ENCODE data around the gene COL26A1. TPM values are rescaled to one million over a fixed set of nuclear protein-coding genes. Genes with fewer than 3 reads are reported as not detected.

COL26A1 gene
- total RNA-seq, 1 experiment from 2014 or later: 0.43 TPM

DNA sequence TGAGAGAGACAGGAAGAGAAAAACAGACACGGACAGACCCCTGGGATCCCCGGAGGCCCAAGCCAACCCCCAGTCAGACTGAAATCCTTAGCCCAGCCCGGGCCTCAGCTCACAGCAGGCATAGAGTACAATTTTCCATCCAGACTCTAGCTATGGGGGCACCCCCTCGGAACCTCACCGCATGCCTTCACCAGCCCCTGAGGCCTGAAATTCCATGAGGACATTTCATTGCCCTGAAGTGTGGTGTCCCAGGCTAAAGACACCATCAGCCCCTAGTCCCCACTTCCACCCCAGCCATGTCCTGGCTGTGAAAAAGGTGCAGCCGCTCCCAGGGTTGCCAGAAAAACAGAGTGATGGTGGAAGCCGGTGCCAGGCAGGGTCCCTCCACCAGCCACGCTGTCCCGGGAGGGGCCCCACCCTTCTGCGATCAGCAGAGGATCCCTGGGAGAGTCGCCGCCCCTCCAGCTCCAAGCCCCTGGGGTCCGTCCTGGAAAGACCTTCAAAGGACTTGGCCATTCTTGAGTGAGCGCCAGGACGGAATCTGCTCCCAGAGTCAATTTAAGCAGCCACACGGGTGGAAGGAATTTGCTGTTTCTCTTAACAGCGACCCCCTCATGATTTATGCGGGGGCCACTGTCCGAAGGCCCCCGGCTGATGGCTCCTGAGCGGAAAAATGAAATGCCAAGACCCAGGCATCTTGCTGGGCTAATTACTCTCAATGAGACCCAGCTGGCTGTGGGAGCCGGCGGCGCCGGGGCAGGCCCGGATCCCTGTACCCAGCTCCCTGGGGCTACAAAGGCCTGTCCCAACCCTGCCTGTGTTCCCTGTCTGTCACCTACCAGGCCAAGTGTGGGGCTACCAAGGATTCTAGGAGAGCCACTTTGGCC lies 243.2 kb downstream of the COL26A1 start:
- CTCF ChIA-PET: no interaction called here

DNA sequence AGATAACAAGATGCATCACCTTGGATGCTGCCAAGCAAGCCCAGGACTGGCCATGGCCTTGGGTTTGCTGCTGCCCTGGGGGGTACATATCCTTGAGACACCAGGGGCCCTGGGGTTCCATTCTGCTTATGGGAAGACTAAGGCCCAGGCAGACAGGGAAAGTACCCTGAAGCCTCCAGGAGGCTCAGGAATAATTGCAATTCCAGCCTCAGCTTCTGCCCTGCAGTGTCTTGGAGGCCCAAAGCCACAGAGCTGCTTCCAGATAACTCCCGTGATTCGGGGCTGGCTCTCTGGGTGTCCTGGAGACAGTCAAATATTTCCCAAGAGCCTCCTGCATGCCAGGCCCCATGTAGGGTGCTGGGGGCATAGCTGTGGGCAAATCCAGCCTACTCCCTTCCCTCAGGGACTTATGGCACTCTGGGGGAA lies 243.8 kb downstream of the COL26A1 start:
- CTCF ChIA-PET: no interaction called here
- H3K9me3 ChIP-seq (ENCODE audit: low read depth, low read length, poor library complexity, severe bottlenecking): no peaks in the 10 kb centered on the region
- H3K4me1 ChIP-seq (ENCODE audit: insufficient read depth, low read length, poor library complexity, severe bottlenecking): peaks cover 3% of the 10 kb centered on the region
- TF ChIP-seq, protein P1, sequence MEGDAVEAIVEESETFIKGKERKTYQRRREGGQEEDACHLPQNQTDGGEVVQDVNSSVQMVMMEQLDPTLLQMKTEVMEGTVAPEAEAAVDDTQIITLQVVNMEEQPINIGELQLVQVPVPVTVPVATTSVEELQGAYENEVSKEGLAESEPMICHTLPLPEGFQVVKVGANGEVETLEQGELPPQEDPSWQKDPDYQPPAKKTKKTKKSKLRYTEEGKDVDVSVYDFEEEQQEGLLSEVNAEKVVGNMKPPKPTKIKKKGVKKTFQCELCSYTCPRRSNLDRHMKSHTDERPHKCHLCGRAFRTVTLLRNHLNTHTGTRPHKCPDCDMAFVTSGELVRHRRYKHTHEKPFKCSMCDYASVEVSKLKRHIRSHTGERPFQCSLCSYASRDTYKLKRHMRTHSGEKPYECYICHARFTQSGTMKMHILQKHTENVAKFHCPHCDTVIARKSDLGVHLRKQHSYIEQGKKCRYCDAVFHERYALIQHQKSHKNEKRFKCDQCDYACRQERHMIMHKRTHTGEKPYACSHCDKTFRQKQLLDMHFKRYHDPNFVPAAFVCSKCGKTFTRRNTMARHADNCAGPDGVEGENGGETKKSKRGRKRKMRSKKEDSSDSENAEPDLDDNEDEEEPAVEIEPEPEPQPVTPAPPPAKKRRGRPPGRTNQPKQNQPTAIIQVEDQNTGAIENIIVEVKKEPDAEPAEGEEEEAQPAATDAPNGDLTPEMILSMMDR (conservative IDR thresholded peaks at IDR 0.05; ENCODE audit: low read depth, low read length): no peak
- no peak for TF ChIP-seq EZH2 (IDR thresholded peaks at IDR 0.05; ENCODE audit: borderline replicate concordance, low read depth, low read length, poor library complexity, severe bottlenecking)
- H3K4me3 ChIP-seq (ENCODE audit: low read depth, low read length, poor library complexity, severe bottlenecking): no peak overlapping the region
- H3K36me3 ChIP-seq (ENCODE audit: insufficient read depth, low read length, poor library complexity, severe bottlenecking): no peaks in the 10 kb centered on the region
- no peak overlapping the region for H3K27ac ChIP-seq (ENCODE audit: low read depth, low read length, poor library complexity, severe bottlenecking)
- no peak for DNase-seq (ENCODE audit: low spot score)
- no peaks in the 10 kb centered on the region for H3K27me3 ChIP-seq (replicated peaks; ENCODE audit: insufficient read depth, low read depth, low read length, poor library complexity)
- POLR2A ChIA-PET (ENCODE audit: low non-redundant PET): no interaction called here
- intact Hi-C loops (cut with micrococcal nuclease; ENCODE audit: unreplicated experiment): loop anchor here (10.0 kb wide), 1 partner anchor 208 kb away; the partner anchor contains the start of gene CUX1
- no TSS peak for BruUV-seq (replicated peaks)

More for the DNA sequence above, 243.2 kb downstream of the COL26A1 start:
- POLR2A ChIA-PET (ENCODE audit: low non-redundant PET): no interaction called here
- no peaks in the 10 kb centered on the region for H3K9me3 ChIP-seq (ENCODE audit: low read depth, low read length, poor library complexity, severe bottlenecking)
- H3K4me3 ChIP-seq (ENCODE audit: low read depth, low read length, poor library complexity, severe bottlenecking): no peak overlapping the region
- peaks cover 3% of the 10 kb centered on the region for H3K4me1 ChIP-seq (ENCODE audit: insufficient read depth, low read length, poor library complexity, severe bottlenecking)
- no peak overlapping the region for H3K27ac ChIP-seq (ENCODE audit: low read depth, low read length, poor library complexity, severe bottlenecking)
- no peaks in the 10 kb centered on the region for H3K36me3 ChIP-seq (ENCODE audit: insufficient read depth, low read length, poor library complexity, severe bottlenecking)
- intact Hi-C loops (cut with micrococcal nuclease; ENCODE audit: unreplicated experiment): loop anchor here (10.0 kb wide), 1 partner anchor 209 kb away; the partner anchor contains the start of gene CUX1
- H3K27me3 ChIP-seq (replicated peaks; ENCODE audit: insufficient read depth, low read depth, low read length, poor library complexity): no peaks in the 10 kb centered on the region
- TF ChIP-seq, protein P1 (conservative IDR thresholded peaks at IDR 0.05; ENCODE audit: low read depth, low read length): no peak
- TF ChIP-seq EZH2 (IDR thresholded peaks at IDR 0.05; ENCODE audit: borderline replicate concordance, low read depth, low read length, poor library complexity, severe bottlenecking): no peak
- BruUV-seq (replicated peaks): no TSS peak
- DNase-seq (ENCODE audit: low spot score): no peak

Other genes starting within 250 kb of the COL26A1 start
- gene SERPINE1, start 235.8 kb upstream of the COL26A1 start, total RNA-seq (2021): 4.7 and 5.3 TPM in 2 replicates
- gene AP1S1, start 208.4 kb upstream of the COL26A1 start, total RNA-seq (2021): 71.3 and 79.0 TPM in 2 replicates
- gene VGF, start 197.3 kb upstream of the COL26A1 start, total RNA-seq (2021): 14.4 and 16.0 TPM in 2 replicates
- not detected in 2 replicates for gene NAT16, start 182.6 kb upstream of the COL26A1 start, total RNA-seq (2021)
- not detected in 2 replicates for gene MOGAT3, start 161.8 kb upstream of the COL26A1 start, total RNA-seq (2021)
- 77.0 and 84.1 TPM in 2 replicates for gene PLOD3, start 145.3 kb upstream of the COL26A1 start, total RNA-seq (2021)
- 64.4 and 65.1 TPM in 2 replicates for gene ZNHIT1, start 144.7 kb upstream of the COL26A1 start, total RNA-seq (2021)
- gene CLDN15, start 125.1 kb upstream of the COL26A1 start, total RNA-seq (2021): 14.7 and 16.6 TPM in 2 replicates
- gene FIS1, start 117.8 kb upstream of the COL26A1 start, total RNA-seq (2021): 74.1 and 79.6 TPM in 2 replicates
- gene IFT22, start 41.1 kb upstream of the COL26A1 start, total RNA-seq (2021): 41.9 and 47.6 TPM in 2 replicates

Measured in A673 (cell line).